ENCODE measurements around the gene RNF220.

Gene RNF220

DNA sequence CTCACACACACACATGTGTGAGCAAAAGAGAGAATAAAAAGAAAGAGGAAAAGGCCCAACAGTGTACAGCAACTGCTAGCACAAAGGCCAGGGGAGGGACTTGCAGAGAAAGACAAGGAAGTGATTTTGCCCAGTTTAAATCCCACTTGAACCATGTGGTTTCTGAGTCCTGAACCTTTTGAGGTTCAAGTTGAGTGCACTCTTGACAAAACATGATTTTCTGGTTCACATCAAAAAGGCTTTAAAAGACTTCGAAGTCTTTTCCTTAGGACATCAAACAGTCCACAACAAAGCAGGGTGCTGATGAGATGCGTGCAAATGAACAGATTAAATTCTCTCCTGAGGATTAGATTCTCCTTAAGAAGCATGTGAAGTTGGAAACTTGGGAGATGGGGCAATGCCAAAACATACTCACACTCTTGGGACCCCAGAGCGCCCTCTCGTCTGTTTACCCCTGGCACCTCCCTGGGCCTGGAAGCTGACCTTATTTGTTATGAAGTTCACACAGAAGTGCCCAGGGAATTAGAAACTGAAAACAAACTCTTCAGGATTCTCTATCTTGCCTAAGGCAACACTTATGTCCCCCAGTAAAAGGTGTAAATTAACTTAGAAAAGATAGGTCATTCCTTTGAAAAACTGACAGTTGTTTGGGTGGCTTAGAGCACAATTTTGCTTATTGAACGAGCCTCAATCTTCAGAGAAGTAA is 31.5 kb downstream of the RNF220 start:
- Histone ChIP-seq H3K36me3 (ENCODE audit: insufficient read depth, low read length) (no peaks in the 10 kb centered on the region), H3K4me1 (ENCODE audit: insufficient read depth, low read length) (peaks cover 20% of the 10 kb centered on the region), H3K9me3 (ENCODE audit: control insufficient read depth, insufficient read depth, low read length) (no peaks in the 10 kb centered on the region), H3K9ac (ENCODE audit: low read depth, low read length) (no peak overlapping the region)

DNA sequence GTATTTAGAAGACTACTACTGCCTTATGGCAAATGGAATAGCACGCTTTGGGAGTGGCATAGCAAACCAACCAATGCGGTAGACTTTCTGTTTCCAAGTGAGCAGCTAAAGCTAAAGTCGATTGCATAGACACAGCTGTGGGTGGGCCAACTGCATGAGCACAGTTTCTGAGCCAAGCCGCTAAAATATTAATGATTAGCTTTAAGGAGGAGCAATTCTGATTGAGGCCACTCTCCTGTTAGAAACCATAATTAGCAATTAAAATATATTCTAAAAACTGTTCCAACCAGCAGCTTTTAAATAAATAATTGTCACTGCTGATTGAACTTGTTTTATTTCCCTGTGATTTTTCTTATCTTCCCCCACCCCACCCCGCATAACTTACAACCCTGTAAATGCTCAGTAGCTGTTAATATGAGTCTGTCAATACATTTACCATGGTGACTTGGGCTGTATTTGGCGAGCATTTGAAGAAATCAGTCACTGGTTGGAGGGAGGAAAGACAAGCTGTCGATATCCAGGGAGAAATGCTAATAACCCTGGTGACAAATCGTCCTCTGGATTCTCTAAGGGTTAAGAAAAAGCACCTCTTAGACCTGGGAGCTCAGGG is 32.2 kb downstream of the RNF220 start:
- Histone ChIP-seq H3K9me3 (ENCODE audit: control insufficient read depth, insufficient read depth, low read length) (no peaks in the 10 kb centered on the region), H3K9ac (ENCODE audit: low read depth, low read length) (no peak overlapping the region; the same call in 1 of the 2 replicates), H3K4me1 (ENCODE audit: insufficient read depth, low read length) (peaks cover 20% of the 10 kb centered on the region), H3K36me3 (ENCODE audit: insufficient read depth, low read length) (no peaks in the 10 kb centered on the region)

DNA sequence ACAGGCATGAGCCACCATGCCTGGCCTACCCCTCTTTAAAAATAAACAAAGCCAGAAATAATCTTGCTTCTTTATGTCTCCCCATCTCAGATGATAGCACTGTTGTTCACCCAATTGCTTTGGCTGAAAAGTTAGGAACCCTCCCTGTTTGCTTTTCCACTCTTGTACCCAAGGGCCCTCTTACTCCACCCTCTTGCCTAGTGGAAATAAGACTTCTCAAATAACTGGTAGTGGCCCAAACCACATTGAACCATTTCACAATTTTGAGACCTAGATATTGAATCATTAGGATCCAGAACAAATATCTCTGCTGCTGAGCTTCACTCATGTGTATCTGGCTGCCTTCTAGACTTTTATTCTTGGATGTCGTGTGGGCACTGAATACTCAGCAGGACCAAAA is 37.7 kb downstream of the RNF220 start:
- H3K36me3 ChIP-seq (ENCODE audit: insufficient read depth, low read length): no peaks in the 10 kb centered on the region
- no peak overlapping the region for H3K9ac ChIP-seq (ENCODE audit: low read depth, low read length)
- no peaks in the 10 kb centered on the region for H3K9me3 ChIP-seq (ENCODE audit: control insufficient read depth, insufficient read depth, low read length)
- H3K4me1 ChIP-seq (ENCODE audit: insufficient read depth, low read length): peaks cover under 1% of the 10 kb centered on the region; the same call in 1 of the 2 replicates

DNA sequence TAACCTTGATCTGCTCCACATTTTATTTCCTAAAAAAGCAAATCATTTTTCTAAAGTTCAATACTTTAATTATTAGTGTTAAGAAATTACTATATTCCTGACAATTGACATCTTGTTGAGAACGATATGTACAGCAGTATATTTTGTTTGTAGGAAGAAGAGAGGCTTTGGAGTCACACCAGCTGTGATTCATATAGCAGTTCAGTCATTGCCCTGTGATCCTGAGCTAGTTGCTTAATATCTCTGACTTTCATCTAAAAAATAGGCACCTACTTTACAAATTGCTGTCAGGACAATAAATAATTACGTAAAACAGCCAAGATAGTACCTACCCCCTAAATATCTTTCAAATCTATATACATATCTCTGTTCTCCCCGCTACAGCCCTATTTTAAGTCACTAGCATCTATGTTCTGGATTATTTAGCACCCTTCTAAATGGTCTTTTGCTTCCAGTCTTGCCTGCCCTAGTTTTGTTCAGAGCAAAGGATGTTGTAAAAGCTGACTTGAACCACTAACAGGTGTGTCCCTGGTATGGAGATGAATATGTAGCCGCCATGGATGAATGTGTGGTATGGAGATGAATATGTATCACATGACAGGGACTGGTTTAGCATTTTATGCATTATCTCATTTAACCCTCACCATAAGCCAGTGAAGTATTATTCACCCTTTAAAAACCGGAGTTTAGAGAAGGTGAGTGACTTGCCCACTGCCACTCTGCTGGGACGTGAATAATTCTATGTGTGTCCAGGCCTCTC is 42.2 kb downstream of the RNF220 start:
- H3K9ac ChIP-seq (ENCODE audit: low read depth, low read length): no peak overlapping the region
- no peaks in the 10 kb centered on the region for H3K4me1 ChIP-seq (ENCODE audit: insufficient read depth, low read length)
- no peaks in the 10 kb centered on the region for H3K36me3 ChIP-seq (ENCODE audit: insufficient read depth, low read length)
- no peaks in the 10 kb centered on the region for H3K9me3 ChIP-seq (ENCODE audit: control insufficient read depth, insufficient read depth, low read length)

DNA sequence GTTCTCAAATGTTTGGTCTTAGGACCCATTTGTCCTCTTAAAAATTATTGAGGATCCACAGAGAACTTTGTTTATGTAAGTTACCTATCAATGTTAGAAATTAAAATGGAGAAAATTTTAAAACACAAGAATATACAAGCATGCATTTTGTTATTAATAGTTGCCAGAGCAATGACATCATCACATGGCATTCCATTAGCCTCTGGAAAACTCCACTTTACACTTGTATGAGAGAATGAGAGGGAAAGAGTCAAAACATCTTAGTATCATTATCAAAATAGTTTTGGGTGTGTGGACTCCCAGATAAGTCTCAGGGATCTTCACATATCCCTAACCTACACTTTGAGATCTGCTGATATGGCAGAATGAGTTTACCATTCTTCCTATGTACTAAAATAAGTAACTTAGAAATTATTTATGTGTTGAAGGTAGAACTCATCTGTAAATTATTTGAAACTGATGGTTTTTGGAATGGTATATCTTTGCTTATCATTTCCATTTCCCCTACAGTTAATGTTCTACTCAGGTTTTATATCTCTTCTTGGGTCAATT is 48.8 kb downstream of the RNF220 start:
- Histone ChIP-seq H3K9ac (ENCODE audit: low read depth, low read length) (no peak overlapping the region), H3K4me1 (ENCODE audit: insufficient read depth, low read length) (no peaks in the 10 kb centered on the region), H3K36me3 (ENCODE audit: insufficient read depth, low read length) (no peaks in the 10 kb centered on the region), H3K9me3 (ENCODE audit: control insufficient read depth, insufficient read depth, low read length) (no peaks in the 10 kb centered on the region)

DNA sequence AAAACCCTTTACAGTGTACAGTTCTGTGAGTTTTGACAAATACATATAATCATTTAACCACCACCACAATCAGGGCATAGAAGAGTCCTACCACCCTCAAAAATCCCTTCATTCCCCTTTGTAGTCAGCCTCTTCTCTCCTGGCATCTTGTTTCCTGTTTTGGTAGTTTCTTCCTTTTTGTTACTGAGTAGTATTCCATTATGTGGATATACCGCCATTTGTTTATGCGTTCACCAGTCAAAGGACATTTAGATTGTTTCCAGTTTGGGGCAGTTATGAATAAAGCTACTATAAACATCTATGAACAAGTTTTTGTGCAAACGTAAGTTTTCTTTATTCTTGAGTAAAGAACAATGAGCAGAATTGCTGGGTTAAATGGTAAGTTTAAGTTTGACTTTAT is 49.6 kb downstream of the RNF220 start:
- H3K4me1 ChIP-seq (ENCODE audit: insufficient read depth, low read length): no peaks in the 10 kb centered on the region
- no peaks in the 10 kb centered on the region for H3K9me3 ChIP-seq (ENCODE audit: control insufficient read depth, insufficient read depth, low read length)
- no peak overlapping the region for H3K9ac ChIP-seq (ENCODE audit: low read depth, low read length)
- H3K36me3 ChIP-seq (ENCODE audit: insufficient read depth, low read length): no peaks in the 10 kb centered on the region

DNA sequence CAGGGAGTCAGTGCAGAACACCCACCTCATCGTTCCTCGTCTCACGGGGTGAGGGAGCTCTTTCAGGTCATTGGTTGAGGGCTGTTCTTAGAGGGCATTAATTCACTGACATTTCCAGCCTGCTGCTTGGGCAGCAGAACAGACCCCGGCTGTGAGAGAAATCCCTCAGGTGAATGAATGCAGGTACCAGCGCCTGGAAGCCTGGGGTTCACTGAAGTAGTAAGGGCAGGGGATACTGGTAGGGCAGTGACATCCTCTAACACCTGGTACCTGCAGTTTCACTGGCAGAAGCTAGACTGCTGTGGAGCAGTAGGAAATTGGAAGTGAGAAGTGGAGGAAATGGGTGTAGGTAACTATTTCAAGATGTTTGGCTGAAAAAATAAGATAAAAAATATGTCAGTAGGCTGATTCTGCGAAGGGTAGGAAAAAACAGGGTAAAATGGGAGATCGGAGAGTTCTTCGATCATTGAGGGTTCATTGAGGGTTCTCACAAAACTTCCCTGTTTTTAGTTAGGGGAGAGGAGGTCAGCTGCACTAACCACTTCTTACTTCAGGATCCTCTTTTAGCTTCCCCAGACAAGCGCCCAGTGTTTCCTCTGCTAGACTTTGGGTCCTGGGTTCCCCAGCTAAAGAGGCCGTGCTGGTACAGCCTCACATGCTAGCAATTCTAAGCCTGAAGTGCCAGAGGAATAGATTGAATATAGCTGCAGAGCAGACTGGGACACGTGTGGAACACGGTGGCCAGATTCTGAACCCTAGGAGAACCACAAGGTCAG is 55.2 kb downstream of the RNF220 start:
- H3K9me3 ChIP-seq (ENCODE audit: control insufficient read depth, insufficient read depth, low read length): no peaks in the 10 kb centered on the region
- no peak overlapping the region for H3K9ac ChIP-seq (ENCODE audit: low read depth, low read length)

DNA sequence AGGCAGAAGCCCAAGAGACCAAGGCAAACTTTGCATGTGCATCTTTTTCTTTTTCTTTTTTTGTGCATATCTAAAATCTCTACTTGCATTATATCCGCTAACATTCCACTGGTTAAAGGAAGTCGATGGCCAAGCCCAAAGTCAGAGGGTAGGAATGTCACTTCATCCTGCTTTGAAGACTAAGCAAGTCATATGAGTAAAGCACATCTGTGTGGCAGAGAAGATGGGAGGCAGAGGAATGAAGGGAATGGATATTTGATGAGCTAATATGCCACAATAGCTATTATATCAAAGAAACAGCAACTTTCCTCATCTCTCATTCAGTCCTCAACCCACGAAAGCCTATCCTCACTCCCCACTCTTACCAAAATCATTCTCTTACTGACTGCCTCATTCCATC is 59.3 kb downstream of the RNF220 start:
- no peaks in the 10 kb centered on the region for H3K4me1 ChIP-seq (ENCODE audit: insufficient read depth, low read length)
- no peaks in the 10 kb centered on the region for H3K36me3 ChIP-seq (ENCODE audit: insufficient read depth, low read length)
- no peak overlapping the region for H3K9ac ChIP-seq (ENCODE audit: low read depth, low read length)
- H3K9me3 ChIP-seq (ENCODE audit: control insufficient read depth, insufficient read depth, low read length): no peaks in the 10 kb centered on the region

More for the DNA sequence above, 55.2 kb downstream of the RNF220 start:
- Histone ChIP-seq H3K4me1 (ENCODE audit: insufficient read depth, low read length) (no peaks in the 10 kb centered on the region), H3K36me3 (ENCODE audit: insufficient read depth, low read length) (no peaks in the 10 kb centered on the region)

DNA sequence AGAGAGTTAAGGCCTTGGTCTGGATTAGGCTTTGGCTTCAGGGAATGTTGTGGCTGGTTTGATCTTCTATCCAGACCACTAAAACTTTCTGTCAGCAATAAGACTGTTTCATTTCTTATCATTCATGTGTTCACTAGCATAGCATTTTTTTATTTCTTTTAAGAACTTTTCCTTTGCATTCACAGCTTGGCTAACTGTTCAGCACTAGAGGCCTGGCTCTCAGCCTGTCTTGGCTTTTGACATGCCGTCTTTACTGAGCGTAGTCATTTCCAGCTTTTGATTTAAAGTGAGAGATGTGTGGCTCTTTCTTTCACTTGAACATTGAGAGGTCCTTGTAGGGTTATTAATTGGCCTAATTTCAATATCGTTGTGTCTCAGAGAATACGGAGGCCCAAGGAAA is 62.5 kb downstream of the RNF220 start:
- Histone ChIP-seq H3K9ac (ENCODE audit: low read depth, low read length) (no peak overlapping the region), H3K9me3 (ENCODE audit: control insufficient read depth, insufficient read depth, low read length) (no peaks in the 10 kb centered on the region), H3K36me3 (ENCODE audit: insufficient read depth, low read length) (no peaks in the 10 kb centered on the region), H3K4me1 (ENCODE audit: insufficient read depth, low read length) (no peaks in the 10 kb centered on the region)

DNA sequence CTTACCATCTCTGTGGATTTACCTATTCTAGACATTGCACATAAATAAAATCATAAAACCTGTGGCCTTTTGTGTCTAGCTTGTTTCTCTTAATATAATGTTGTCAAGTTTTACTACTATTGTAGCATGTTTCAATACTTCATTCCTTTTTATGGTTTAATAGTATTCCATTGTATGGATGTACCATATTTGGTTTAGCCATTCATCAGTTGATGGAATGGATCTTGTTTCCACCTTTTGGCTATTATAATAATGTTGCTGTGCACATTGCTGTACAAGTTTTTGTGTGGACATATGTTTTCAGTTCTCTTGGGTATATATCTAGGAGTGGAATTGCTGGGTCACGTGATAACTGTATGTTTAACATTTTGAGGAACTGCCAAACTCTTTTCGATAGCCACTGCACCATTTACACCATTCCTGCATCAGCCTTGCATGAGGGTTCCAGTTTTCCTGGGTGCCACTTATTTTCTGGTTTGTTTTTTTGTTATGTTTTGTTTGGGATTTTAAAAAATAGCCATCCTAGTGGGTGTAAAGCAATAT is 66.9 kb downstream of the RNF220 start:
- Histone ChIP-seq H3K9ac (ENCODE audit: low read depth, low read length) (no peak overlapping the region), H3K4me1 (ENCODE audit: insufficient read depth, low read length) (peaks cover 8% of the 10 kb centered on the region), H3K9me3 (ENCODE audit: control insufficient read depth, insufficient read depth, low read length) (no peaks in the 10 kb centered on the region), H3K36me3 (ENCODE audit: insufficient read depth, low read length) (no peaks in the 10 kb centered on the region)

DNA sequence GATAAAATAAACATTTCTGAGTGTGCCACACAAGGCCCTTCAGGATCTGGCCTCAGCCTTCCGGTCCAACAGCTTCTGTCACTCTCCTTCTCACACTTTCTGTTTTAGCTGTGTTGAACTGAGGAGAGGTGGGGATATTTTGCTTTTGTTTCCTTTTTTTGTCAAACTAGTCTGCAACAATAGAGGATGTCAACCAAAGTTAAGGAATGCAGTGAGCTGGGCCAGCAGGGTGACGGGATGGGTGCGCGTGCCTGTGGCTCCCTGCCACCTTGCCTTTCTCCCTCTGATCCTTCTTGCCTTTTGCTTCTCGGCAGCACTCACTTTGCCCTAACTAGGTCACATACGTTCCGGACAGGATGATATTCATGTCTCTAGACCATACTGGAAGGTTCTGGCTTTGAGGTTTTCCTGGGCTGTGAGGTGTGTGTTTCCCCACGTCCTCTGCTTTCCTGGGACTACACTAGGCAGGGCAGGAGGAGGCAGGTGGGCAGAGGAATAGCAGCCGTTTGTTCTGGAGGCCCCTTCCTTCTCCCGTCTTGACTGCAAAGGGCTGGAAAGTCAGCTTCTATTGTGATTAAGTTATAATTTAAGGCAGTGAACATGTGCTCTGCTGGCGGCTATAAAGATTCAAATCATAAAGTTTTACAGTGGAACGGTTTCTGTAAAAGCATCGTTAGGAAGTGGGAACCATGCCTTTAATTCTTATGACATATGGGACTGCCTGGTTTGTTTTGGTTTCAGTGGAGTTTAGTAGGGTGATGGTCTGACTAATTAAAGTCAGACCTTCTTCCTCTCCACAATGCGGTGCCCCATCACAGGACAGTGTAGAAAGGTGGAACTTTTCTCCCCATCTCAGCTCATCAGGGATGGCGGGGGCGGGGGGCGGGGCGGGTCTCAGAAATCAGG is 67.8 kb downstream of the RNF220 start:
- Histone ChIP-seq H3K36me3 (ENCODE audit: insufficient read depth, low read length) (no peaks in the 10 kb centered on the region), H3K9me3 (ENCODE audit: control insufficient read depth, insufficient read depth, low read length) (no peaks in the 10 kb centered on the region), H3K9ac (ENCODE audit: low read depth, low read length) (no peak overlapping the region), H3K4me1 (ENCODE audit: insufficient read depth, low read length) (peaks cover 12% of the 10 kb centered on the region)

DNA sequence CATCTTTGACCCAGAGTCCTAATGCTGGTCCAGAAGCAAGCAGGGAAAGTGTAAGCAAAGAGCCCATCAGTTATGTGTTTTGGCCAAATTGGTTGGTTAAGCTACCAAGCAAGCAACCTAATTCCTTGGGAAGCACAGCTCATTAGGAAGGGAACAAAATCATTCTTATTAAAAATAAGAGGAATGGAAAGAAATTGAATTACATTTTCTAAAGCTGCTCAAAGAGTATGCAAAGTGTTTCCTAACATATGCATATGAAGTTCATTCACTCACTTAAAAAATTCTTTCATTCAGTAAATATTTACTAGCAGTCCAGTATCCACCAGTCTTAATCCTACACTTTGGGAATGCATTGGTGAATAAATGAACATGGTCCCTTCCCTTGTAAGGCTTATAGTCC is 71.8 kb downstream of the RNF220 start:
- Histone ChIP-seq H3K9me3 (ENCODE audit: control insufficient read depth, insufficient read depth, low read length) (no peaks in the 10 kb centered on the region), H3K4me1 (ENCODE audit: insufficient read depth, low read length) (peaks cover 12% of the 10 kb centered on the region), H3K9ac (ENCODE audit: low read depth, low read length) (no peak overlapping the region), H3K36me3 (ENCODE audit: insufficient read depth, low read length) (no peaks in the 10 kb centered on the region)

DNA sequence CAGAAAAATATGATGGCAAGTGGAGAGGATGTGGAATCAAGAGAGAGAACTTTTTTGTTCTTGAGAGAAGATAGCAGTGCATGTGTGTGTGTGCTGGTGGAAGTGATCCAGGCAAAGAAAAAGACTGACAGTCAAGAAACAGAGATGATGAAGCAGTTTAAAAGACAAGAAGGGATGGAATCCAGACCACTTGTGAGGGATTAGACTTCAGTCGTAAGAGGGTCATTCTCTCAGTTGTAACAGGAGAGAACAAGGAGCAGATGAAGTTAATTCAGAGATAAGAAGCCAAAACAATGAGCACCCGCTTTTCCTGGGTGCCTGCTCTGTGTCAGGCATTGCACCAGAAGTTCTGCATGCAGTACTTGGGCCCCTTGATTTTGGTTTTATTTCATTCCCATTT is 76.6 kb downstream of the RNF220 start:
- H3K4me1 ChIP-seq (ENCODE audit: insufficient read depth, low read length): peaks cover 35% of the 10 kb centered on the region
- H3K36me3 ChIP-seq (ENCODE audit: insufficient read depth, low read length): no peaks in the 10 kb centered on the region
- H3K9me3 ChIP-seq (ENCODE audit: control insufficient read depth, insufficient read depth, low read length): no peaks in the 10 kb centered on the region
- H3K9ac ChIP-seq (ENCODE audit: low read depth, low read length): no peak overlapping the region

Data from ES-I3 (cell line).